Measurements from ENCODE around the gene IL34.
"Not testable (repeated sequence)": the region's sequence is repeated elsewhere in the genome, so short reads cannot be mapped to it uniquely, and the experiment has no call there.

The IL34 gene

GRCh38 chr16:70658921-70659320 is 12.6 kb downstream of the IL34 start:
- no peak for DNase-seq (ENCODE audit: low spot score)

DNA sequence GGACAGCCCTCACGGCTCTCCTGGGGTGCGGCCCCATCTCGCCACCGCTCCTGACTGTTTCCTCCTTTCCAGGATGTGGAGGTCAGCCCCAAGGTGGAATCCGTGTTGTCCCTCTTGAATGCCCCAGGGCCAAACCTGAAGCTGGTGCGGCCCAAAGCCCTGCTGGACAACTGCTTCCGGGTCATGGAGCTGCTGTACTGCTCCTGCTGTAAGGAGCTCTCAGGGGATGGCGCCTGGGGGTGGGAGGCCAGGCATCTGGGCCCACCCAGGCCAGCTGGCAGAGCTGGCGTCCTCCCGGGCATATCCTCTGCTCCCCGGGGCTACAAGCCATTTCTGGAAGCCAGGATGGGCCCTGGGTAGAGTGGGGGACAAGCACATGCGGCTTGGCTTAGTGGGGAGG is 13.2 kb downstream of the IL34 start:
- DNase-seq (ENCODE audit: low spot score) = no peak

GRCh38 chr16:70659953-70660671 is 13.8 kb downstream of the IL34 start:
- no peak for DNase-seq (ENCODE audit: low spot score)

DNA sequence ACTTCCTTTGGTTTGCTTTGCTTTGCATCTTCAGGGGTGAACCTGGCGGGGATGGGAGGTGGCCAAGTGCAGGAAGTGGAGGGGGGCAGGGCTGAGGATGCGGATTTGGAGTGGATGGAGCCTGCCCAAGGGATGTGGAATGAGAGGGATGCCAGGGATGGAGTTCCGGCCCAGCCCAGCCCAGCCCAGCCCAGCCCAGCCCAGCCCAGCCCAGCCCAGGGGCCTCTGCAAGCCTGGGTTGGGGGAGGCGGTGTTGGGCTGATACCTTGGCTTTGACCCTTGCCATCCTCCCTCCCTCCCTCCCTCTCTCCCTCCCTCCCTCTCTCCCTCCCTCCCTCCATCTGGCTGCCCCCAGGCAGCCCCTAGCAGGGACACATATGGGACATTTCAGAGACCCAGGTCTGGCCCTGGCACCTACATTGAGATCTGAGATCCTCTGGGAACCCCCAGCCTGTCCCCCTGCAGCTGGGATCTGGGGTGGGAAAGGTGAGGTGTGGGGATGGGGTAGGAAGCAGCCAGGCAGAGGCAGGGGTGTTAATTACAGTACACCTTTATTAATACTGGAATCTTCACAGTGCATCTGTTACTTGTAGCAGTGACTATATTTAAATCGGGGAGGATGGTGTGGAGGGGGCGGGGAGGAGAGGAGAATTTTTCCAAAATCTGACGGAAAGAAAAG is 14.5 kb downstream of the IL34 start:
- no peak for DNase-seq (ENCODE audit: low spot score)

DNA sequence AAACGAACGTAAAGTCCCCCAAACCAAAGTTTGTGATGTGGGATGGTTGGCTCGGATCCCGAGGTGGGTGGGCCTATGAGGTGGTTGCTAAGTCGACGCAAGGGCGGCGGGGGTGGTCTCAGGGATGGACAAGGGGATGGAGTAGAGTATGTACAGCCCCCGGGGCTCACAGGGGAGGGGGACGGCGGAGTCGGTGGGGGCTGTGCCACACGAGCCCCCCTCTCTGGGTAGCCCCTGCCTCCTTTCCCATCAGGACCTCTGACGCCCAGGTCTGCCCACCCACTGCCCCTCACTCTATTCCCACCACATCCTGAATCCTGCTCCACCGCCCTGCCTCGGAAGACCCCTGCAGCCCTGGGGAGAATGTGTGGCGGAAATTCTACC is 15.2 kb downstream of the IL34 start:
- no peak for DNase-seq (ENCODE audit: low spot score)

DNA sequence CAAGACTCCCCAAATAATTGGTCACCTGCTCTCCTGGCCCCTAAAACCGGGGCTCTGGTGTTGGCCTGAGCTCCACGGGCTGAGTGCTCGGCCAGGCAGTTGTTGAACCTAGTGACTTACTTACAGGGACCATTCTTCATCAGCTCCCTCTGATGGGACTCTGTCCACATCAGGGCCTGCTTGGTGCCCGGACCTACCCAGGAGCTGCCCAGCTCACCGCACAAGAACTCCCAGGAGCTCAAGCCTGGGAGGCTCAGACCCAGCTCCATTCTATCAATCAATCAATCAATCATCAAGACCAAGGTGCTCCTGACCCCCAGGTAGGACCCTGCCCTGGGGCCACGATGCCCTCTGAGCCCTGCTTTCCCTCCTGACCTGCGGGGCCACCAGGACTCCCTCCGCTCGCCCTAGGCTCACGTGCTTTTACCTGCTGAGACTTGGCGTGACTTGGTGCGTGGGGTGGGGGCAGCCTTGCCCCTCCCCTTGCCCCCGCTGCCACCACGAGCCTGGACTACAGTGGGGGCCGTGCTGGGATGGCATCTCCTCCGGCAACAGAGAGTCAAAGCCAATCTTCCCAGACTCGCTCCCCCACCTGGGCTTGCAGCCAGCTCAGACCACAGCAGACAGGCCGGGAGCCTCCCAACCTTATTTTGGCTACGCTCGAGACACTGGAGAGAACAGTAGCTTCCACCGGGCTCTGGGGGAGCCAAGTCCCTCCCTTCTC is 15.7 kb downstream of the IL34 start:
- no peak for DNase-seq (ENCODE audit: low spot score)

DNA sequence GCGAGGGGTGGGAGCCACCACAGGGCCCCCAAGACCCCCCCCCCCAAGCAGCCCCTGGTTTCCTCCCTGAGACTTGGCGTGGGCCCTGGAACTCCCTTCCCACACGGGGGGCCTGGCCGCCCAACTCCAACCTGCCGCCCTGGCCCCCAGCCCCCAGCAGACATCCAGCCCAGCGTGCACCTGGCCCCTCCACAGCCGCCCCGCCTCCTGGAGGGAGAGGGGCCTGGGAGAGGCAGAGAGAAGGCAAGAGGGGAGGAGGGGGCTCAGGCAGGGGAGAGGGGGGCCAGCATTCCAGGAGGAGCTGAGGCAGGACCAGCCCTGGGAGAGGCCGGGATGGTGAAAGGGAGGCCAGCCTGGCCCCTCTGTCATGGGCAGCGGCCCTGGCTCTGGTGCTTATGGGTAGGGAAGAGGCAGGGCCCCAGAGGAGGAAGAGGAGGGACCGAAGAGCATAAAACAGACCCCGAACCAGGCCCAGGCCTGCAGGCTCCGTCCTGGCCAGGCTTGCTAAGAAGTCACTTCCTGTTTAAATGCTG is 16.7 kb downstream of the IL34 start:
- no peak for DNase-seq (ENCODE audit: low spot score)

GRCh38 chr16:70663524-70664324 is 17.4 kb downstream of the IL34 start:
- no peak for DNase-seq (ENCODE audit: low spot score)

DNA sequence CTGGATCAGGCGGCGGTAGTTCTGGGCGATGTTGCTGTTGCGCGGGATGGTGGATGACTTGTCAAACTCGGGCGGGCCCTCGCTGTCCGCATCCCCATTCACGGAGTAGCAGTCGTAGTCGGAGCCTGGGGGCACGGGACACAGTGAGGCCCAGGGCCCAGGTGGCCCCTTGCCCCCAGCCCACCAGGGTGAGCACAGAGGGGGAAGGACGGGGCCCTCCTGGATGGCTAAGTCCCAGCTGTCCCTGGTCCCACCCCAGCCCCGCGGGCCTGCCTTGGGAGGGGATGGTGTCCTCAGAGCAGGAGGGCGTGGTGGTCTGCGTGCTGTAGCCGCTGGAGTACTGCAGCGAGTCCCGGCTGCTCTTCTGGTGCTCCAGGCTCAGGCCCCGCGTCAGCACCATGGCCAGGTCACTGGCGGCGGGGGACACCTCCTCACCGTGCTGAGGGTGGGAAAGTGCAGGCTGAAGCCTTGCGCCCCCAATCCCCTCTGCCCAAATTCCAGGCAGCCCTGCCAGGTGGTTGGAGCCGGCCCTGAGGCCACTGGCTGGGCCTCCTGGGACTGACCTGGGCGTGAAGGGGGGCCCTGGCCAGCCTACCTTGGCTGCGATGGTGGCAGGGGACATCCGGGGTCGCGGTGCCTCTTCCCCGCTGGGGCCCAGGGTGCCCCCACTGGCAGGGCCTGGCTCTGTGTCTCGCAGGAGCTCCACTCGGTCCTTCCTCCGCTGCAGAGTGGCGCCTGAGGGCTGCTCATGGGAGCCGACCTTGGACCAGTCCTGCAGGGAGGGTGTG is 18.2 kb downstream of the IL34 start:
- no peak for DNase-seq (ENCODE audit: low spot score)

DNA sequence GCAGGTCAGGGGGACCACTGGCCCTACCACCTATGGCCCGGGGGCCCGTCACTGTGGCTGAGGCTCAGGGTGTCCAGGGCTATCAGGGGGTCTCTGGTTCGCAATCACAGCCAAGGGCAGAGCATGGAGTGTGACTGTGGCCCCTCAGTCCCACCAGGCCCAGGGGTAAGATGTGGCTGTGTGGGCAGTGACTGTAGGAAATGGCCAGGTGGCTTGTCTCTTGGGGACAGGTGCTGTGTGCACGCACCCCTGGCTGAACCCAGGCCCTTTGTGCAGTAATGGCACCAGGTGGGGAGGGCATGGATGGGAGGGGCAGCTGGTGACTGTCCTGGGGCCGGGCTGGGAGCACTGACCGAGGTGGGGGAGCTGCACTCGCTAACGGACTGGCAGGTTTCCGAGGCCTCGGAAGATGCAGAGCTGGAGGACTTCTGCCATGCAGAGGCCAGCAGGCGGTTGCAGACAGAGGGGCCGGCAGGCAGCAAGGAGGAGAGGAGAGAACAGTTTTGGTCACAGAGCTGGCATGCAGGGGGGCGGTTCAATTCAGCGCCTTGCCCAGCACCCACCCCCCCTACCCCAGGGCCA is 18.8 kb downstream of the IL34 start:
- no peak for DNase-seq (ENCODE audit: low spot score)

- no peak for DNase-seq (ENCODE audit: low spot score)
Measured at GRCh38 chr16:70665806-70666735, 19.7 kb downstream of the IL34 start.

DNA sequence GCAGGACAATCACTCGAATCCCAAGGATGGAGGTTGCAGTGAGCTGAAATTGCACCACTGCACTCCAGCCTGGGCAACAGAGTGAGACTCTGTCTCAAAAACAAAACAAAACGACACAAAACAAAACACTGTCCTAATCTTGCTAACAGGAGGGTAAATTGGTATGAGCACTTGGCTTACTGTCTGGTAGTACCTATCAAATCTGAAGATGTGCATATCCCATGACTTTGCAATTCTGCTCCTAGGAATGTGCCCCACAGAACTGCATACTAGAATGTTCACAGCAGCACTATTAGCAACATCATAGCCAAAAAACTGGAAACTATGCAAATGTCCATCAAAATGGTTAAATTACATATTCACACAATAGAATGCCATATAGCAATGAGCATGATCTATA is 23.8 kb downstream of the IL34 start:
- DNase-seq (ENCODE audit: low spot score) = no peak

DNA sequence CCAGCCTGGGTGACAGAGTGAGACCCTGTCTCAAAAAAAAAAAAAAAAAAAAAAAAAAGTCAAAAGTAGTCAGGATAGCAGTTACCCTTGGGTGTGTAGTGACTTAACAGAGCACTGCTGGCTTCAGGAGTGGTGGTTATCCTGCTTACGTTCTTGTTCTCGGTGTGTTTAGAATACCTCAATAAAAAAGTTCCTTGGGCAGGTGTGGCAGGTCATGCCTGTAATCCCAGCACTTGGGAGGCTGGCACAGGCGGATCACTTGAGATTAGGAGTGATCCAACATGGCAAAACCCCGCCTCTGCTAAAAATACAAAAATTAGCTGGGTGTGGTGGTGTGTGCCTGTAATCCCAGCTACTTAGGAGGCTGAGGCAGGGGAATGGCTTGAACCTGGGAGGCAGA is 24.6 kb downstream of the IL34 start:
- DNase-seq (ENCODE audit: low spot score) = not testable (repeated sequence)

DNA sequence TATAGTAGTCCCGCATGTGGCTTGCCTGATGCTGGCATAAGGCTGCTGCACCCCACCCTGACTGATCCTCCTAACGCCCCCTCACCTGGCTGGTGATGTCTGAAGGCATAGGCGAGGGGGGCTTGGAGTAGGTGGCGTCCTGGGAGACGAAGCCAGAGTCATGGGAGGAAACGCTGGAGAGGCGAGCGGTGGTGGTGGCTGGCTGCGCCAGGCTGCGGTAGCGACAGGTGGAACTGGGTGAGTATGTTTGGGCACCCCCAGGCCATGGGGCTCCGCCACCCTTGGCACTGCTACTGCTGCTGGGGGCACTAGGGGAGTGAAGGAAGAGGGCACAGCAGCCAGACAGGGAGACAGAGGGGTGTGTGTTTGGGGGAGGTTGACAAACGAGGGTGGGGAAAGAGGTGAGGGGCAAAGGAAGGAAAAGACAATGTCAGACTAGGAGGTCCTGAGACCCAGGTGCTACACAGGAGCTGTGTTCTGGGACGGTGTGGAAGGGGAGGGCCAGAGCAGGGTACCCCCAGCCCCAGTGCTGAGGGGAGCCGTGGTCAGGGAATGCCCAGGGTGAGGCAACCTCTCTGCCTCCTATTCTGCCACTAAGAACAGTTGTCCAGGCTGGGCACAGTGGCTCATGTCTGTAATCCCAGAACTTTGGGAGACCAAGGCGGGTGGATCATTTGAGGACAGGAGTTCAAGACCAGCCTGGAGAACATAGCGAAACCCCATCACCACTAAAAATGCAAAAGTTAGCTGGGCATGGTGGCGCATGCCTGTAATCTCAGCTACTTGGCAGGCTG is 28.1 kb downstream of the IL34 start:
- DNase-seq (ENCODE audit: low spot score) = no peak

DNA sequence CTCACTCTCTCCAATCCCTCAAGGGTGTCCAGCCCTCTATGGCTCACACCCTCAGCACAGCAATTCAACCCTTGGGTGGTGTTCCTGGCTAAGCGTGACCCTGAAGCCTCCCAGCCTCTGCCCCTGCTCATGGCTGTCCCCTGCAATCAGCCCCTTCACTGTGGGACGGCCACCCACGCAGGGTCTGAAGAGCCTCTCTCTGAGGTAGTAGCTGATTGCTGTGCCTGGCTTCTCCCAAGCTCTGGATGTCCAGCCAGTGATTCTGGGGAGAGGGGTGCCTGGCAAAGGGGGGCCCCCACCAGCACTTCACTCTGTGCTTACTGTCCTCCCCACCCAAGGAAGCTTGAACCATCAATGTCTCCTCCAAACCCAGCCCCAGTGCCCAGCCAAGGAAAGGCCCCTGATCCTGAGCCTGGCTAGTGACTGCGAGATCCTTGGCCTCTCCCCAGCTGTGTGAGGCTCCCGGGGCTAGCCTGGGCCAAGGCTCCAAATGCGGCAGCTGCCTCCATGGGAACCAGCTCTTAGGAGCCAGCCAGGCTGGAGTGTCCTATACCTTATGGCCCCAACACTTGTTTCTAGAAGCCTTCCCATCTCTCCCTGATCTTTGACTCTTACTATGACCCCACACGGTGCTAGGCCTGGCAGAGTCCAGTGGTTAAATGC is 29.6 kb downstream of the IL34 start:
- no peak for DNase-seq (ENCODE audit: low spot score)

GRCh38 chr16:70676675-70677498 is 30.5 kb downstream of the IL34 start:
- no peak for DNase-seq (ENCODE audit: low spot score)

DNA sequence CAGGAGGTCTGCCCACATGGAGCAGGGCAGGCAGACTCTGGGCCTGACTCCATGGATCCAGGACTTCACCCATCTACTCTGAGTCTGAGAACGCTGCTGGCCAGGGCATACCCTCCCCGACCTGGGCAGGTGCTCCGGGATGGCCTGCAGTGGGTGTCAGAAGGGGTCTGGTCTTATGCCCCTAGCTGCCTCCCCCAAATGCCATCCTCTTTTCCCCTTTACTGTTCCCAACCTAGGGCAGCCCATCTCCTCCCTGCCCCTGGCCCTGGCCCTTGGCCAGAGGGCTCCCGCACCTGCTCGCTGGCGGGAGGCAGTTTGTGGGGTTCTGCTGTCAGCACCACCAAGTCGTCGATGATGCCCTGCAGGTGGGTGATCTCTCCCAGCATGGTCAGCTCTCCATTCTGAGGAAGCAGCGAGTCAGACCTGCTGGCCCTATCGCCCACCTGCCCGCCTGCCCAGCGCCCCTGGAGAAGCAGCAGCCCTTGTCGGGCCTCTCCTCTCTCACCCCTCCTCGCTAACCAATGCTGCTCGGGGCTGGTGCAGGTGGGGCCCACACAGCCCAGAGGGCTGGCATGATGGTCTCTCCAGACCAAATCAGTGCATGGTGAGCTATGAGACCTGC is 31.3 kb downstream of the IL34 start:
- no peak for DNase-seq (ENCODE audit: low spot score)
